NCI-H1417 treated with DMSO at 0.1 percent for 48 hours (cell line): ENCODE measurements around the gene FANCC.

Experiments
- DNase-seq: peaks from one replicate; lab custom pipeline; 2025; lab: John Stamatoyannopoulos, UW

The FANCC gene

GRCh38 chr9:95142728-95143127 lies 174.8 kb downstream of the FANCC start:
- DNase-seq, result no peak

GRCh38 chr9:95142315-95142714 lies 175.2 kb downstream of the FANCC start:
- no peak for DNase-seq

- DNase-seq, result no peak
Observed at GRCh38 chr9:95140821-95141220, 176.7 kb downstream of the FANCC start.

- no peak for DNase-seq
Observed at GRCh38 chr9:95139126-95139525, 178.4 kb downstream of the FANCC start.

- no peak for DNase-seq
Observed at GRCh38 chr9:95138474-95138873, 179.0 kb downstream of the FANCC start.

- no peak for DNase-seq
Observed at GRCh38 chr9:95137587-95138145, 179.8 kb downstream of the FANCC start.

GRCh38 chr9:95135756-95136155 lies 181.8 kb downstream of the FANCC start:
- DNase-seq, result no peak

GRCh38 chr9:95134457-95134881 lies 183.0 kb downstream of the FANCC start:
- no peak for DNase-seq

GRCh38 chr9:95133325-95133705 lies 184.2 kb downstream of the FANCC start:
- DNase-seq, result no peak

- DNase-seq, result no peak
Observed at GRCh38 chr9:95132366-95133324, 184.9 kb downstream of the FANCC start.

GRCh38 chr9:95131023-95131943 lies 186.2 kb downstream of the FANCC start:
- no peak for DNase-seq

- no peak for DNase-seq
Observed at GRCh38 chr9:95130484-95130883, 187.0 kb downstream of the FANCC start.

- DNase-seq, result peak; percentile 52
Observed at GRCh38 chr9:95129476-95130291, 187.8 kb downstream of the FANCC start.

GRCh38 chr9:95128177-95128524 lies 189.4 kb downstream of the FANCC start:
- DNase-seq, result no peak

- no peak for DNase-seq
Observed at GRCh38 chr9:95127249-95128176, 190.0 kb downstream of the FANCC start.

- no peak for DNase-seq
Observed at GRCh38 chr9:95126739-95127138, 190.8 kb downstream of the FANCC start.

- no peak for DNase-seq
Observed at GRCh38 chr9:95125652-95126051, 191.9 kb downstream of the FANCC start.

GRCh38 chr9:95124582-95125367 lies 192.7 kb downstream of the FANCC start:
- DNase-seq, result no peak

- DNase-seq, result no peak
Observed at GRCh38 chr9:95120781-95121370, 196.6 kb downstream of the FANCC start.
